Lower leg skin (tissue), 3 donors: ENCODE results near the gene CDC73.

ENCODE experiments used
- POLR2A ChIP-seq, 2 donors: fragments of 450-650 bp; IDR thresholded peaks; one replicate each; pipeline ENCODE4 v1.6.1; 2016 to 2017; ENCODE audit warnings: antibody characterized with exemption in 2 of 2, mild to moderate bottlenecking in 1 of 2, moderate library complexity in 1 of 2
- TF ChIP-seq, protein P1 (sequence below), 3 donors: fragments of 450-650 bp; IDR thresholded peaks; one replicate each; pipeline ENCODE4 v1.5.1; 2016; ENCODE audit warnings: antibody characterized with exemption in 3 of 3, mild to moderate bottlenecking in 3 of 3, moderate library complexity in 2 of 3

GRCh38 chr1:193104502-193104906 is 17.3 kb upstream of the CDC73 start:
- TF ChIP-seq, protein P1, sequence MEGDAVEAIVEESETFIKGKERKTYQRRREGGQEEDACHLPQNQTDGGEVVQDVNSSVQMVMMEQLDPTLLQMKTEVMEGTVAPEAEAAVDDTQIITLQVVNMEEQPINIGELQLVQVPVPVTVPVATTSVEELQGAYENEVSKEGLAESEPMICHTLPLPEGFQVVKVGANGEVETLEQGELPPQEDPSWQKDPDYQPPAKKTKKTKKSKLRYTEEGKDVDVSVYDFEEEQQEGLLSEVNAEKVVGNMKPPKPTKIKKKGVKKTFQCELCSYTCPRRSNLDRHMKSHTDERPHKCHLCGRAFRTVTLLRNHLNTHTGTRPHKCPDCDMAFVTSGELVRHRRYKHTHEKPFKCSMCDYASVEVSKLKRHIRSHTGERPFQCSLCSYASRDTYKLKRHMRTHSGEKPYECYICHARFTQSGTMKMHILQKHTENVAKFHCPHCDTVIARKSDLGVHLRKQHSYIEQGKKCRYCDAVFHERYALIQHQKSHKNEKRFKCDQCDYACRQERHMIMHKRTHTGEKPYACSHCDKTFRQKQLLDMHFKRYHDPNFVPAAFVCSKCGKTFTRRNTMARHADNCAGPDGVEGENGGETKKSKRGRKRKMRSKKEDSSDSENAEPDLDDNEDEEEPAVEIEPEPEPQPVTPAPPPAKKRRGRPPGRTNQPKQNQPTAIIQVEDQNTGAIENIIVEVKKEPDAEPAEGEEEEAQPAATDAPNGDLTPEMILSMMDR (IDR thresholded peaks at IDR 0.05): no peak
- no peak for TF ChIP-seq POLR2A (IDR thresholded peaks at IDR 0.05)
